A549 (cell line): ENCODE results near the gene KLHL22. TPM values are rescaled to one million over a fixed set of nuclear protein-coding genes. Genes with fewer than 3 reads are reported as not detected.

ENCODE experiments used
- ATAC-seq, 2 experiments: fragments of 200-7000 bp in 1 of 2; fragments of >200 bp in 1 of 2; cut with Nextera tagmentation in 1 of 2; cut with Tn5 transposase in 1 of 2; 3 replicates each; pipeline versions ENCODE4 v1.8.0 to v1.9.1; 2018 to 2020; ENCODE audit warnings: mild to moderate bottlenecking in 1 of 2, moderate library complexity in 1 of 2
- CTCF ChIA-PET: fragments of 300-600 bp; sonication (Branson Sonifier 250); formaldehyde crosslinking; extraction: SDS; loops from one replicate; lab custom pipeline; 2021; ENCODE audit warnings: antibody characterized with exemption, inconsistent platforms; lab: Yijun Ruan, JAX
- POLR2A ChIA-PET: fragments of 350-600 bp; formaldehyde crosslinking; extraction: SDS; loops from one replicate; lab custom pipeline; 2021; ENCODE audit warnings: antibody characterized with exemption, inconsistent platforms; lab: Yijun Ruan, JAX
- DNase-seq, 2 experiments: peaks; one replicate each; pipeline versions ENCODE4 v3.0.0 to v3.0.0-alpha.2; 2011 to 2016; ENCODE audit warnings: low read depth in 1 of 2, low spot score in 1 of 2
- FAIRE-seq: peaks from 2 replicates; lab custom pipeline; 2011; peaks lifted over from hg19 to GRCh38; lab: Jason Lieb, UNC
- H3K27ac ChIP-seq, 2 experiments: fragments of >200 bp; sonication (Bioruptor Twin); formaldehyde crosslinking; 3 replicates each; pipeline ENCODE4 v1.5.1; 2016 to 2017
- H3K4me1 ChIP-seq: fragments of >200 bp; sonication (Bioruptor Twin); formaldehyde crosslinking; 3 replicates; pipeline ENCODE4 v1.6.1; 2016
- H3K4me2 ChIP-seq: fragments of >200 bp; sonication (Bioruptor Twin); formaldehyde crosslinking; 3 replicates; pipeline ENCODE4 v1.6.1; 2016
- H3K4me3 ChIP-seq: fragments of >200 bp; sonication (Bioruptor Twin); formaldehyde crosslinking; 3 replicates; pipeline ENCODE4 v1.5.1; 2016
- H3K9me3 ChIP-seq: fragments of >200 bp; sonication (Bioruptor Twin); formaldehyde crosslinking; 3 replicates; pipeline ENCODE4 v1.6.1; 2016
- CBX2 ChIP-seq: fragments of 200-600 bp; sonication (generic); IDR thresholded peaks from 2 replicates; pipeline ENCODE4 v1.6.1; 2016; ENCODE audit warnings: low read depth, mild to moderate bottlenecking, borderline replicate concordance
- CBX8 ChIP-seq: fragments of 200-600 bp; sonication (generic); IDR thresholded peaks from 2 replicates; pipeline ENCODE4 v1.6.1; 2016
- CHD4 ChIP-seq: fragments of 200-600 bp; sonication (generic); IDR thresholded peaks from 2 replicates; pipeline ENCODE4 v1.6.1; 2016; ENCODE audit warnings: antibody characterized with exemption, mild to moderate bottlenecking, borderline replicate concordance
- HOXA7 ChIP-seq: fragments of 250-450 bp; sonication (Bioruptor Pico); IDR thresholded peaks from 2 replicates; pipeline ENCODE4 v1.5.0; 2020; ENCODE audit warnings: mild to moderate bottlenecking, moderate library complexity
- MAZ ChIP-seq: fragments of 150-350 bp; IDR thresholded peaks from 2 replicates; pipeline ENCODE4 v1.6.1; 2014; ENCODE audit warnings: antibody characterized with exemption, low read depth, low read length, borderline replicate concordance
- MYC ChIP-seq: IDR thresholded peaks from 2 replicates; pipeline ENCODE4 v1.6.1; 2012; ENCODE audit warnings: mild to moderate bottlenecking, inconsistent platforms, low read length, improper control_type of control experiment, borderline replicate concordance
- NR3C1 ChIP-seq: fragments of >200 bp; sonication (Bioruptor Twin); formaldehyde crosslinking; IDR thresholded peaks from 3 replicates; pipeline ENCODE4 v1.6.1; 2017
- PHF8 ChIP-seq: fragments of 200-600 bp; sonication (generic); IDR thresholded peaks from 2 replicates; pipeline ENCODE4 v1.6.1; 2016; ENCODE audit warnings: low read depth, mild to moderate bottlenecking, antibody characterized with exemption, moderate library complexity, borderline replicate concordance
- POLR2AphosphoS2 ChIP-seq: conservative IDR thresholded peaks from 2 replicates; pipeline ENCODE4 v1.6.1; 2012; ENCODE audit warnings: low read length, improper control_type of control experiment, inconsistent platforms
- ZC3H11A ChIP-seq: fragments of 450-650 bp; IDR thresholded peaks from 2 replicates; pipeline ENCODE4 v1.6.1; 2014; ENCODE audit warnings: antibody characterized with exemption, mild to moderate bottlenecking
- ZFP36 ChIP-seq: fragments of 450-650 bp; IDR thresholded peaks from 2 replicates; pipeline ENCODE4 v1.6.1; 2014; ENCODE audit warnings: borderline replicate concordance; ENCODE audit not compliant: partially characterized antibody
- WGBS: methylation state at CpG from one replicate; pipeline ENCODE4 v1.1.6; 2017; ENCODE audit errors: missing lambda C conversion rate; 5-methylcytosine and 5-hydroxymethylcytosine counted together
- polyA plus RNA-seq, 4 experiments: library from polyadenylated mRNA; depleted of rRNA in 3 of 4; stranded (reverse); fragments of >200 nt; fragmentation: RNase III in 1 of 4; extraction: RNeasy Plus Mini Kit Qiagen cat#74134 plus additional on column Dnase treatment in 1 of 4; gene quantifications; 2 replicates in 3 of 4; 3 replicates in 1 of 4; pipeline ENCODE4 v1.2.3, GENCODE V29; 2011 to 2017
- TF ChIP-seq, protein P1 (sequence below): fragments of 450-650 bp; IDR thresholded peaks from 2 replicates; pipeline ENCODE4 v1.6.1; 2014; ENCODE audit warnings: antibody characterized with exemption
- TF ChIP-seq, protein P2 (sequence below): fragments of 150-350 bp; IDR thresholded peaks from 2 replicates; pipeline ENCODE4 v1.6.1; 2014; ENCODE audit warnings: low read depth, mild to moderate bottlenecking, low read length
- TF ChIP-seq, protein P3 (sequence below): fragments of 200-600 bp; sonication (generic); IDR thresholded peaks from 2 replicates; pipeline ENCODE4 v1.6.1; 2016; ENCODE audit warnings: antibody characterized with exemption, mild to moderate bottlenecking, moderate library complexity
- TF ChIP-seq, protein P4 (sequence below): fragments of 250-450 bp; sonication (Bioruptor Pico); IDR thresholded peaks from 2 replicates; pipeline ENCODE4 v1.5.0; 2021; ENCODE audit warnings: mild to moderate bottlenecking, moderate library complexity, borderline replicate concordance

The KLHL22 gene
- polyA plus RNA-seq, 2 of the 4 experiments (the other 2 are of a cell fraction): 11.7 TPM

DNA sequence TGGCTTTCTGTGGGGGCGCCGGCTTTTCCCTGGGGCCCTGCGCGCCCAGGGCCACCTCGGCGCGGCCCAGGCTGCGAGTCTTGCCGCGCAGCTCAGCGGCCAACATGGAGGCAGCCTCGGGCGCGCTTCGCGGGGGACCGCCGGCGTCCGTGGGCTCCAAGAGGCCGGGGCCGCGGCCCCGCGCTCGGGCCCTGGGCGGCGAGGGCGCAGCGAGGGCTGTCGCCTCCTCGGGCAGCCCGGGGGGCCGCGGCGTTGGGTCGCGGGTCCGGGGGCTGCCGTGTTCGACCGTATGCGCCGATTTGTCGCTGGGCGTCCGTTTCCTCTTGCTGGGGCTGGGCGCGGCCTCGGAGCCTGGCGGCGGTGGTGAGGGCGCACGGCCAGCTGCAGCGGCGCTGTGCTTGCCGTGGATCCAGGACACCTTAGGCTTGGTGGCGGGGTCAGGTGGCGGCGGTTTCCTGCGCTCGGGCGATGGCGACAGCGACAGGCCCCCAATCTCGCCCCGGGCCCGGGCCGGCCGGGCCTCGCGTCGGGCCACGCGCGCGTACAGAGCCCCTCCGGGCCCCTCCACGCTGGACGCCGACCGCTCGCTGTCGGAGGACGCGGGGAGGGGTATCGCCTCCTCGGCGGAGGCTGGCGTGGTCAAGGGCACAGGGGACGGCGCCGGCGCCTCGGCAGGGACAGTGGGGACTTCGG, 69.9 kb downstream of the KLHL22 start:
- Histone ChIP-seq H3K9me3 (no peaks in the 10 kb centered on the region), H3K4me3 (no peak overlapping the region), H3K4me1 (no peaks in the 10 kb centered on the region), H3K4me2 (no peak overlapping the region), H3K27ac (no peak overlapping the region)
- DNase-seq (no peak), ATAC-seq (no peak), FAIRE-seq (no peak)
- TF ChIP-seq NR3C1 (no peak), CBX8 (no peak), PHF8 (no peak), ZC3H11A (no peak), POLR2AphosphoS2 (no peak), CHD4 (no peak), HOXA7 (CRISPR knock-in tag) (no peak), CBX2 (no peak), MAZ (no peak)
- TF ChIP-seq, protein P1, sequence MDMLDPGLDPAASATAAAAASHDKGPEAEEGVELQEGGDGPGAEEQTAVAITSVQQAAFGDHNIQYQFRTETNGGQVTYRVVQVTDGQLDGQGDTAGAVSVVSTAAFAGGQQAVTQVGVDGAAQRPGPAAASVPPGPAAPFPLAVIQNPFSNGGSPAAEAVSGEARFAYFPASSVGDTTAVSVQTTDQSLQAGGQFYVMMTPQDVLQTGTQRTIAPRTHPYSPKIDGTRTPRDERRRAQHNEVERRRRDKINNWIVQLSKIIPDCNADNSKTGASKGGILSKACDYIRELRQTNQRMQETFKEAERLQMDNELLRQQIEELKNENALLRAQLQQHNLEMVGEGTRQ: no peak
- TF ChIP-seq, protein P2, sequence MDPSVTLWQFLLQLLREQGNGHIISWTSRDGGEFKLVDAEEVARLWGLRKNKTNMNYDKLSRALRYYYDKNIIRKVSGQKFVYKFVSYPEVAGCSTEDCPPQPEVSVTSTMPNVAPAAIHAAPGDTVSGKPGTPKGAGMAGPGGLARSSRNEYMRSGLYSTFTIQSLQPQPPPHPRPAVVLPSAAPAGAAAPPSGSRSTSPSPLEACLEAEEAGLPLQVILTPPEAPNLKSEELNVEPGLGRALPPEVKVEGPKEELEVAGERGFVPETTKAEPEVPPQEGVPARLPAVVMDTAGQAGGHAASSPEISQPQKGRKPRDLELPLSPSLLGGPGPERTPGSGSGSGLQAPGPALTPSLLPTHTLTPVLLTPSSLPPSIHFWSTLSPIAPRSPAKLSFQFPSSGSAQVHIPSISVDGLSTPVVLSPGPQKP: no peak
- TF ChIP-seq, protein P3, sequence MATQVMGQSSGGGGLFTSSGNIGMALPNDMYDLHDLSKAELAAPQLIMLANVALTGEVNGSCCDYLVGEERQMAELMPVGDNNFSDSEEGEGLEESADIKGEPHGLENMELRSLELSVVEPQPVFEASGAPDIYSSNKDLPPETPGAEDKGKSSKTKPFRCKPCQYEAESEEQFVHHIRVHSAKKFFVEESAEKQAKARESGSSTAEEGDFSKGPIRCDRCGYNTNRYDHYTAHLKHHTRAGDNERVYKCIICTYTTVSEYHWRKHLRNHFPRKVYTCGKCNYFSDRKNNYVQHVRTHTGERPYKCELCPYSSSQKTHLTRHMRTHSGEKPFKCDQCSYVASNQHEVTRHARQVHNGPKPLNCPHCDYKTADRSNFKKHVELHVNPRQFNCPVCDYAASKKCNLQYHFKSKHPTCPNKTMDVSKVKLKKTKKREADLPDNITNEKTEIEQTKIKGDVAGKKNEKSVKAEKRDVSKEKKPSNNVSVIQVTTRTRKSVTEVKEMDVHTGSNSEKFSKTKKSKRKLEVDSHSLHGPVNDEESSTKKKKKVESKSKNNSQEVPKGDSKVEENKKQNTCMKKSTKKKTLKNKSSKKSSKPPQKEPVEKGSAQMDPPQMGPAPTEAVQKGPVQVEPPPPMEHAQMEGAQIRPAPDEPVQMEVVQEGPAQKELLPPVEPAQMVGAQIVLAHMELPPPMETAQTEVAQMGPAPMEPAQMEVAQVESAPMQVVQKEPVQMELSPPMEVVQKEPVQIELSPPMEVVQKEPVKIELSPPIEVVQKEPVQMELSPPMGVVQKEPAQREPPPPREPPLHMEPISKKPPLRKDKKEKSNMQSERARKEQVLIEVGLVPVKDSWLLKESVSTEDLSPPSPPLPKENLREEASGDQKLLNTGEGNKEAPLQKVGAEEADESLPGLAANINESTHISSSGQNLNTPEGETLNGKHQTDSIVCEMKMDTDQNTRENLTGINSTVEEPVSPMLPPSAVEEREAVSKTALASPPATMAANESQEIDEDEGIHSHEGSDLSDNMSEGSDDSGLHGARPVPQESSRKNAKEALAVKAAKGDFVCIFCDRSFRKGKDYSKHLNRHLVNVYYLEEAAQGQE: no peak
- TF ChIP-seq, protein P4, sequence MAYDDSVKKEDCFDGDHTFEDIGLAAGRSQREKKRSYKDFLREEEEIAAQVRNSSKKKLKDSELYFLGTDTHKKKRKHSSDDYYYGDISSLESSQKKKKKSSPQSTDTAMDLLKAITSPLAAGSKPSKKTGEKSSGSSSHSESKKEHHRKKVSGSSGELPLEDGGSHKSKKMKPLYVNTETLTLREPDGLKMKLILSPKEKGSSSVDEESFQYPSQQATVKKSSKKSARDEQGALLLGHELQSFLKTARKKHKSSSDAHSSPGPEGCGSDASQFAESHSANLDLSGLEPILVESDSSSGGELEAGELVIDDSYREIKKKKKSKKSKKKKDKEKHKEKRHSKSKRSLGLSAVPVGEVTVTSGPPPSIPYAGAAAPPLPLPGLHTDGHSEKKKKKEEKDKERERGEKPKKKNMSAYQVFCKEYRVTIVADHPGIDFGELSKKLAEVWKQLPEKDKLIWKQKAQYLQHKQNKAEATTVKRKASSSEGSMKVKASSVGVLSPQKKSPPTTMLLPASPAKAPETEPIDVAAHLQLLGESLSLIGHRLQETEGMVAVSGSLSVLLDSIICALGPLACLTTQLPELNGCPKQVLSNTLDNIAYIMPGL (CRISPR knock-in tag): no peak
- ChIA-PET CTCF (no interaction called here), POLR2A (no interaction called here)
- WGBS: 95% methylated on average over 44 of the region's 96 CpGs

DNA sequence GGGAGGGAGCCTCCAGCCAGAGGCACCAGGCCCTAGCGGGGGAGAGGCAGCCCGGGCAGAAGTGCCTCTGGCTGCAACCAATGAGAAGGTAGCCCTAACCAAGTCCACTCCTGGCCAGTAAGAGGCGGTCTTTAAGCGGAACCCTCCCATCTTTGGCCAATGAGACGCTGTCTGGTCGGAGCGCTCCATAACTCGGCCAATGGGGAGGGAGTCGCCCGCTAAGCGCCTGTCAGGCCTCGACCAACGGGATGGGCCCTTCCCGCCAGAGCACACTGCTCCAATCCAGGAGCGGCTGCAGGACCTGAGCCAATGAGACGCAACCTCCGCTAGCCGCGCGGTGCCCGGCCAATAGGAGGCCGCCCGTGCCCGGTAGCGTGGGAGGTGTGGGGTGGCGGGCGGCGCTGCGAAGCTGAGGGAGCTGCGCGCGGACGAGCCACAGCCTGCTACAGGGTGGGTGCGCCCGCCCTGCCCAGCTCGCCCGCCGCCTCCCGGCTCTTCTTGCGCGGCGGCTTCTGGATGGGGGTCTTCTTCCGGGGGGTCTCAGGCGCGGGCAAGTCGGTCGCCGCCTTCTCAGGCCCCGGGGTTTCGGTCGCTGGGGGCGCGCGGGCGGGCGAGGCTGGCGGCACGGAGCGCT, 70.5 kb downstream of the KLHL22 start:
- no peak overlapping the region for H3K4me2 ChIP-seq
- FAIRE-seq: no peak
- TF ChIP-seq MYC: no peak
- TF ChIP-seq HOXA7 (CRISPR knock-in tag): no peak
- TF ChIP-seq ZFP36: no peak
- H3K9me3 ChIP-seq: no peaks in the 10 kb centered on the region
- ChIA-PET CTCF (no interaction called here), POLR2A (no interaction called here)
- H3K4me1 ChIP-seq: no peaks in the 10 kb centered on the region
- peak in 1 of 2 experiments; percentile 27 for DNase-seq
- no peak overlapping the region for H3K27ac ChIP-seq
- peak in 1 of 2 experiments; percentile 36; a peak in 3 of 6 replicates for ATAC-seq
- WGBS: 94% methylated on average over 30 of the region's 59 CpGs
- H3K4me3 ChIP-seq: no peak overlapping the region
